ENCODE data around the gene SHKBP1.

GRCh38 chr19:40599331-40599901 lies 22.7 kb downstream of the SHKBP1 start:
- TF ChIP-seq CTCF (IDR thresholded peaks at IDR 0.05; ENCODE audit: insufficient read depth, low read depth, low read length) (no peak), EZH2 (IDR thresholded peaks at IDR 0.05; ENCODE audit: insufficient read depth, low read length) (no peak)

Data from astrocyte (in vitro differentiated cells and primary cell).